Femur (tissue), 1 donor: ENCODE results near the gene MBD6.
"Not testable (repeated sequence)": the region's sequence is repeated elsewhere in the genome, so short reads cannot be mapped to it uniquely, and the experiment has no call there.

Experiments
- DNase-seq: peaks from one replicate; pipeline ENCODE4 v3.0.0-alpha.2; 2017

The MBD6 gene

DNA sequence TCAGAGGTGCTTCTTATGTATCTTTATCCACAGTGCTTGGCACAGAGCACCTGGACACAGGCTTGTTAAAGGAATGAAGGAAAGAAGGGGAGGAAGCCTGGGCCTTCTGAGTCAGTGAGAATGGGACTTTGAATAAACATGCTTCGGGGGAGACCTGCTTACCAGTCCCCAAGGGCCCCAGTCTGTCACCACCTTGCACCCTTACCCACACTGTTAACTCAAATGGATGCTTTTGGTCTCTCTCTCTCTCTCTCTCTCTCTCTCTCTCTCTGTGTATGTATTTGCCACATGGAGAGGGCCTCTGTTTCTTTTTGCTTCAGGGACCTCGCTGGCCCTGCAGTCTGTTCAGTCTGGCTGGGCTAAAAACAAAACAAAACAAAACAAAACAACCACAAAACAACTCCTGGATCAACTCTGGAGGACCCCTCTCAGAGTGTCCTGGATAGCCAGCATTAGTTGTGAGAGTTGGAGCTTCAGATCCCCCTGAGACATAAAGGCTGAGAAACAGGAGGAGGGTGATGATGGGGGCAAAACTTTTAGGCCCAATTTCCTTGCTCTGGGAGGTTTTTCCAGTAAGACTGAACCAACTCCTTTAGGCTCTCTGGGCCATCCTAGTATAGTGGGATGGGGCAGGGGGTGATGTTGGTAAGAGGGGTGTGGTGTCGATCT, 29.1 kb downstream of the MBD6 start:
- DNase-seq, result no peak

- no peak for DNase-seq
Measured at GRCh38 chr12:57552306-57552651, 29.7 kb downstream of the MBD6 start.

- DNase-seq, result no peak
Measured at GRCh38 chr12:57552835-57553313, 30.2 kb downstream of the MBD6 start.

GRCh38 chr12:57553343-57554202, 30.9 kb downstream of the MBD6 start:
- DNase-seq, result no peak

DNA sequence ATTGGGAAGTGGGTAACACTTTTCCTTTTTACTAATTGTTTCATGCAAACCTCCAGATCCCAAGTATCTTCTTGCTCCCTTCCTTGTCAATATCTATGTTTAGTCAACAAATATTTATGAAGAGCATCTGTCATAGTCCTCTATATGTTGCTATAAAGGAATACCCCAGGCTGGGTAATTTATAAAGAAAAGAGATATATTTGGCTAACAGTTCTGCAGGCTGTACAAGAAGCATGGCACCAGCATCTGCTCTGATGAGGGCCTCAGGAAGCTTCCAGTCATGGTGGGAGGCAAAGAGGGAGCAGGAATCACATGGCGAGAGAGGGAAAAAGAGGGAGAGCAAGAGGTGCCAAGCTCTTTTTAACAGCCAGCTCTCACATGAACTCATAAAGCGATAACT, 31.8 kb downstream of the MBD6 start:
- DNase-seq, result no peak

DNA sequence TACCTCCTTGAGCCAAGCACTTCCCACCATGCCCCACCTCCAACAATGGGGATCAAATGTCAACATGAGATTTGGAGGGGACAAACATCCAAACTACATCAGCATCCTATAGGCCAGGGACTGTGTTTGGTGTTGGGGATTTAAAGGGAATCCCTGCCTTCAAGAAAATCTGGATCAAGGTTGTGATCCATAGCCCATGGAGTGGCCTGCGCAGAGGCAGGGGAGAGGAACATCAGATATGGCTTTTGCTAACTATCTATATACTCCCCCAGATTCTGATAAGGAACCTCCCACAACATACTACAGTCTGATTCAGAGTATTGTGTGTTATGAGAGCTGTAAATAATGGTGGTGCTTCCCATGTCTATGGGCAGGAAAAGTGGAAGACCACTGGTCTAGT, 32.3 kb downstream of the MBD6 start:
- DNase-seq, result no peak

DNA sequence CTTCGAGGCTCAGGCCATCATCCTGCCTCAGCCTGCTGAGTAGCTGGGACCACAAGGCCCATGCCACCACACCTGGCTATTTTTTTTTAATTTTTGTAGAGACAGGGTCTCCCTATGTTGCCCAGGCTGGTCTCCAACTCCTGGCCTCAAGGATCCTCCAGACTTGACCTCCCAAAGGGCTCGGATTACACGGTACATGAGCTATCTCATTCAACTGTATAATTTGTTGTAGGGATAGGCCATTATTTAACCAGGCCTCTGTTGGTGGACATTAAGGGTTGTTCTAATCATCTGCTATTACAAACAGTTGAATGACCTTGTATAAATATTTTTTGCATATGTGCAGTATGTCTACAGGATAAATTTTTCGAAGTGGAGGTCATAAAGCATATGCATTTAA, 36.2 kb downstream of the MBD6 start:
- DNase-seq, result no peak

- DNase-seq, result no peak
Measured at GRCh38 chr12:57560516-57560915, 37.9 kb downstream of the MBD6 start.

GRCh38 chr12:57561117-57561516, 38.5 kb downstream of the MBD6 start:
- not testable (repeated sequence) for DNase-seq

GRCh38 chr12:57563358-57563757, 40.7 kb downstream of the MBD6 start:
- no peak for DNase-seq

GRCh38 chr12:57564178-57564740, 41.6 kb downstream of the MBD6 start:
- no peak for DNase-seq

GRCh38 chr12:57568838-57569237, 46.2 kb downstream of the MBD6 start:
- no peak for DNase-seq

GRCh38 chr12:57569858-57570257, 47.2 kb downstream of the MBD6 start:
- DNase-seq, result no peak

GRCh38 chr12:57570438-57570837, 47.8 kb downstream of the MBD6 start:
- DNase-seq, result not testable (repeated sequence)

DNA sequence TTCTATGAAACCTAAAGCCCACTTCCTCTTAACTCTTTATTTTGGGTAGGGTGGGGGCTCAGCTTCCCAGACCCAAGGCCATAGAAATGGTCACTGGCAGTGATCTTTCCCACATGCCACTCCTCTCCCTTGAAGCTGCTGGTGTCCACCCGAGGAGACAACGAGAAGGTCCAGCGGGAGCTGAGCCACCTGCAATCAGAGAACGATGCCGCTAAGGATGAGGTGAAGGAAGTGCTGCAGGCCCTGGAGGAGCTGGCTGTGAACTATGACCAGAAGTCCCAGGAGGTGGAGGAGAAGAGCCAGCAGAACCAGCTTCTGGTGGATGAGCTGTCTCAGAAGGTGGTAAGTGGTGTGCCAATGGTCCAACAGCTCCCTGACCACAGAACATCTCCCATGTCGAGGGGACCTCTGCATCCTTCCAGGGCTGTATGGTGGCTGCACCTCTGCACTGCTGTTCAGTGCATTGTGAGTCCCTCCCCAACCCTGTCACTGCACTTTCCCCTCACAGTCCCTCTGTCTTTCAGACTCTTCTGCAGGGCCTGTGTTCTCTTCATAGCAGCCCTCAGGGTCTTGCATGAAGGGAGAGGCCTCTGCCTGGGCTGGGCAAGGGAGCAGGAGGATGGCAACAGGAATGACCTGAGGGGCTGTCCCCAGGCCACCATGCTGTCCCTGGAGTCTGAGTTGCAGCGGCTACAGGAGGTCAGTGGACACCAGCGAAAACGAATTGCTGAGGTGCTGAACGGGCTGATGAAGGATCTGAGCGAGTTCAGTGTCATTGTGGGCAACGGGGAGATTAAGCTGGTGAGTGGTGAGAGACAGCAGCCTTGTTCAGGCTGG, 49.5 kb downstream of the MBD6 start:
- no peak for DNase-seq

- no peak for DNase-seq
Measured at GRCh38 chr12:57574795-57575194, 52.2 kb downstream of the MBD6 start.

GRCh38 chr12:57575771-57576612, 53.4 kb downstream of the MBD6 start:
- no peak for DNase-seq

DNA sequence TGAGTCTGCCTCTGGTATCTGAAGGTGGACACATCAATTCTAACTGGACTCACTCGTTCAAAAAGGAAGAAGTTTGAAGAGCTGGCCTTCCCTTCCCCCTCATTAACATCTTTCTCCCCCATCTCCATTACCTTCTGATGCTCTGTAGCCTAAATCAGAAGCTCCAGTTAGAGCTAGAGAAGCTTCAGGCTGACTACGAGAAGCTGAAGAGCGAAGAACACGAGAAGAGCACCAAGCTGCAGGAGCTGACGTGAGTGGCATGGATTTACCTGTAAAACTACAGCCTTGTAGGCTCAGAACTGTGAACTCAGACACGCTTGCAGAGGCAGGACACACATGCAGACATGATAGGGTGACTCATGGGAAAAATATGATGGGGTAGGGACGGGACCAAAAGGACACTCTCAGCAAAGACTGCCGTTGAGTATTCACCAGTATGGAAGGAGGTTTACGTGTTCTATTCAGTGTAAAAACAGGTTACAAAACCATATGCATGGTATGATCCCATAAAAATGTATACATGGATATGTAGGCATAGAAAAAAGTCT, 54.1 kb downstream of the MBD6 start:
- no peak for DNase-seq

DNA sequence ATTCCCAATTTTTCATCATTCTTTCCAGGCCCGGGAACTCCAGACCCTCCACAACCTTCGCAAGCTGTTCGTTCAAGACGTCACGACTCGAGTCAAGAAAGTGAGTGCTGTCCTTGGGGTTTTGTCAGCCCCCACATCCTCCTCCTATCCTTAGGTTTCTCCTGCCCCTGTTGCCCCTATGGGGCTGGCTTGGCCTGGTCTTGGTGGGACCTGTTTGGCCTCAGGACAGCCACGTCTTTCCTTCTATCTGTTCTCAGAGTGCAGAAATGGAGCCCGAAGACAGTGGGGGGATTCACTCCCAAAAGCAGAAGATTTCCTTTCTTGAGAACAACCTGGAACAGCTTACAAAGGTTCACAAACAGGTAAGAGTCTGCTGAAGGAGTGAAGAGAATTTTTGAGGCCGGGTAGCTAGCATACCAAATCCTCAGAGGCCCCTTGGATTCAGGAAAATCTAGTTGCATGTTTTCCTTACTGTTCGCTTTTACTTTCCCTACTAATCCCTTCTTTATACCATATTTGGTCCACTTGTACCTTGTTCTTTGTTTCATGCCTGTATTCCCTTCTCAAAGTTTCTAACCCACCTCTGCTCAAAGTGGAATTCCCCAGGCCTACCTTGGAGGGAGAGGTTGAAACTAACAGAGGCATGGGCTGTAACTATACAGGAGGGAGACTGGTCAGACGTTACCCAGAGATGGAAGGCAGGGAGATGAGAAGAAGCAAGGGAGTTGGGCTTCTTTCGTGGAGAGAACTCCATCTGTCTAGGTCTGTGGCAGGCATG, 55.5 kb downstream of the MBD6 start:
- DNase-seq, result no peak

DNA sequence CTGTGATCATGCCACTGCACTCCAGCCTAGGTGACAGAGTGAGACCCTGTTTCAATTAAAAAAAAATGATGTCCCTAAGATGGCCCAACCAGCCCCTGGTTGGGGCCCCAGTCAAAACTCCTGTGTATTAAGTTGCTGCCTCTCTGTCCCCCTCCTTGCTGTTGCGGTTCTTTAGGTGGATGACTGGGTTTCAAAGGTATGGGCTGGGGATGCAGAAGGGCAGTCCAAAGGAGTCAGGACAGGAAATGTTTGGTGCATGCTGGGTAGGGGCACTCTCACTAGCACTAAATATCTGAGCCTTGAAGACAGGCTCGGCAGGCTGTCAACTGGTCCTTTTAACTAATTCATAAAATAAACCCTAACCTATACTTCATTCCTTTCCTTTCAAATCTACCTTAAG, 56.4 kb downstream of the MBD6 start:
- DNase-seq, result no peak
